Esophagus squamous epithelium (tissue), 4 donors: ENCODE results near the gene EIF1.

ENCODE experiments used
- CTCF ChIP-seq, 6 experiments: fragments of 450-650 bp in 4 of 6; fragments of 200-600 bp in 2 of 6; sonication (generic) in 2 of 6; IDR thresholded peaks; one replicate each; pipeline ENCODE4 v1.5.1; 2016 to 2019; ENCODE audit warnings: antibody characterized with exemption in 6 of 6, mild to moderate bottlenecking in 4 of 6, moderate library complexity in 4 of 6
- POLR2A ChIP-seq, 4 donors: fragments of 450-650 bp; IDR thresholded peaks; one replicate each; pipeline ENCODE4 v1.6.1; 2017; ENCODE audit warnings: antibody characterized with exemption in 4 of 4, mild to moderate bottlenecking in 4 of 4, moderate library complexity in 3 of 4

GRCh38 chr17:41684035-41684434 lies 4.7 kb upstream of the EIF1 start:
- TF ChIP-seq CTCF (IDR thresholded peaks at IDR 0.05) = no peak
- no peak for TF ChIP-seq POLR2A (IDR thresholded peaks at IDR 0.05)
